GM21423 (cell line): ENCODE measurements around the gene ZNF35.

ENCODE experiments used
- ATAC-seq: cut with Tn5 transposase; IDR thresholded peaks from one replicate; pipeline ENCODE4 v1.9.1; 2021; ENCODE audit warnings: mild to moderate bottlenecking, moderate library complexity; ENCODE audit not compliant: unreplicated experiment

The ZNF35 gene

DNA sequence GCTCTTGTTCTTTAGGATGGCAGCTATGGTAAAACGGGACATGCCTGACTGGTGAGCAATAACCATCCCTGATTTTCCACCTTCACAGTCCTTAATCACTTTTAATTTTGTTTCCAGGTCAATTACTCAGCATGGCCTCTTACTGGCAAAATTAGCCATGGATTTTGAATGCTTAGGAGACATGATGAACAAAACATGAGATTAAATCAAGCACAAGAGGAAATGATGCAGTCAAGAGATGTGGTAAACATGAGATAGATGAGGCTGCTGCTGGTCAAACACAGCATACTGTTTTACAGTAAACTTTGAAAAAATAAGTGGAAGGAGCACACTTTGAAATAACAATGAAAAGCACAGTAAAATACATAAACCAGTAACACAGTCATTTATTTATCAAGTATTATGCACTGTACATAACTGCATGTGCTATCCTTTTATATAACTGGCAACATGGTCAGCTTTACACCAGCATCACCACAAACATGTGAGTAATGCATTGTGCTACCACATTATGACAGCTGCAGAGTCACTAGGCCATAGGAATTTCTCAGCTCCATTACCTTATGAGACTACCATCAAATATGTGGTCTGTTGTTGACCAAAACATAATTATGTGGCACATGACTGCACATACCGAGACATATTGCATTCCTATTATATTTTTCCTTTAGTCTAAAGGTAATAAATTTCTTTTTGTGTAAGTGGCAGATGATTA lies 33.8 kb downstream of the ZNF35 start:
- no peak for ATAC-seq

DNA sequence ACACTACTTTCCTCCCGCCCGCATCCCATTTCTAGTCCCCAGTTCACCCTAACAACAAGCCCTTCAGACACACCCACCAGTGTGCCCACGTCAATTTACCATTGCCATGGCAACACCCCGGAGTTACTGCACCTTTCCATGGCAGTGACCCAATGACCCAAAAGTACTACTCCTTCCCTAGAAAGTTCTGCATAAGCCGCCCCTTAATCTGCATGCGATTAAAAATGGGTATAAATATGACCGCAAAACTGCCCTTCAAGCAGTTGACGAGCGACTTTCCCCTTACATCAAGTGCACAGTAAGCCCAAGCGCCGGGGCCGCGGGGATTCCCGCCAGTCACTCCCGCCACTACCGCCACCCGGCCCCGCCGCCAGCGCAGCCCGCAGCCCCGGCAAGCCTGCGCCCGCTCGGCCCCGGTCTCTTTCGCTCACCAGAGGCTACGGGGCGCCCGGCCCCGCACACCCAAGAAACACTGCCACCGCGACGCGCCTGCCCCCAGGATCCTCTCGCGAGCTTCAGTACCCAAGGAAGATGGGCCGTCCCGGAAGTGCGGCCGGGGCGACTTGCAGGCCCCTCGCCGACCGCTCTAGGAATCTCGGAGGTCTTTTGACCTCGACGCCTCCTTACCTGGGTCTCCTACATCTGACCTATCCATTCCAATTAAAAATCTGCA lies 36.7 kb downstream of the ZNF35 start:
- no peak for ATAC-seq

DNA sequence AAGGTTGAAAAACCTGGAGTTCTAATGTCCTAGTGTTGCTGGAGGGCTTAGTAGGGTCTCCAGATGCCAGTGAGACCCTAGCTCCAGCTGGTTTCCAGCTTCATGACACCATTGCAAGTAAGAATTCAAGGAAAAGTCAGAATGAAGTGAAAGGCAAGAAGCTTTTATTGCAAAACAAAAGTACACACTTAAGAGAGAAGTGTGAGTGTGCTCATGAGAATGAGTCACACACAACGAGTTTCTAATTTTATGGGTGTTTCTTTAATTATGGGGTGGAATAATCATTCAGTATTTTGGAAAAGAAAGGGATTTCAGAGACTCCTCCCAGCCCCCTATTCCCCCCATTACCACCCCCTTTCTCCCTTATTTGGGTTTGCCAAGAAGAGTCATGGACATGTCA lies 39.4 kb downstream of the ZNF35 start:
- no peak for ATAC-seq
